Hepatocyte (in vitro differentiated cells): Measurements from ENCODE around the gene OPA3.

Source experiments
- EZH2 ChIP-seq: fragments of 200-600 bp; sonication (generic); IDR thresholded peaks from 2 replicates; pipeline ENCODE4 v1.6.1; 2016; ENCODE audit warnings: antibody characterized with exemption, mild to moderate bottlenecking, borderline replicate concordance
- EZH2phosphoT487 ChIP-seq: fragments of 200-600 bp; sonication (generic); IDR thresholded peaks from one replicate; pipeline ENCODE4 v1.6.1; 2018; ENCODE audit warnings: antibody characterized with exemption, mild to moderate bottlenecking, low read depth, moderate library complexity; ENCODE audit not compliant: unreplicated experiment, severe bottlenecking
- TF ChIP-seq, protein P1 (sequence below): fragments of 200-600 bp; sonication (generic); IDR thresholded peaks from 2 replicates; pipeline ENCODE4 v1.5.1; 2016; ENCODE audit warnings: antibody characterized with exemption, mild to moderate bottlenecking; ENCODE audit not compliant: poor library complexity

DNA sequence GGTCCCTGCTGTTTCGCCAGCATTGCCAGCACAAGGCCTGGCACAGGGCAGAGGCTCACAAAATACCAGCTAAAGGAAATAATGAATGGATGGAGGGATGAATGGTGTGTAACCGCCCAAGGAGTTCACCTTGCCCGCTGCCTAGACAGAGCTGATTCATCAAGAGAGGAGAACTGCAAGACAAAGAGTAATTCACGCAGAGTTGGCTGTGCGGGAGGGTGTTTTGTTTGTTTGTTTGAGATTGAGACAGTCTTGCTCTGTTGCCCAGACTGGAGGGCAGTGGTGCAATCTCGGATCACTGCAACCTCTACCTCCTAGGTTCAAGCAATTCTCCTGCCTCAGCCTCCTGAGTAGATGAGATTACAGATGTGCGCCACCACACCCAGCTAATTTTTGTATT, 3.0 kb downstream of the OPA3 start:
- TF ChIP-seq, protein P1, sequence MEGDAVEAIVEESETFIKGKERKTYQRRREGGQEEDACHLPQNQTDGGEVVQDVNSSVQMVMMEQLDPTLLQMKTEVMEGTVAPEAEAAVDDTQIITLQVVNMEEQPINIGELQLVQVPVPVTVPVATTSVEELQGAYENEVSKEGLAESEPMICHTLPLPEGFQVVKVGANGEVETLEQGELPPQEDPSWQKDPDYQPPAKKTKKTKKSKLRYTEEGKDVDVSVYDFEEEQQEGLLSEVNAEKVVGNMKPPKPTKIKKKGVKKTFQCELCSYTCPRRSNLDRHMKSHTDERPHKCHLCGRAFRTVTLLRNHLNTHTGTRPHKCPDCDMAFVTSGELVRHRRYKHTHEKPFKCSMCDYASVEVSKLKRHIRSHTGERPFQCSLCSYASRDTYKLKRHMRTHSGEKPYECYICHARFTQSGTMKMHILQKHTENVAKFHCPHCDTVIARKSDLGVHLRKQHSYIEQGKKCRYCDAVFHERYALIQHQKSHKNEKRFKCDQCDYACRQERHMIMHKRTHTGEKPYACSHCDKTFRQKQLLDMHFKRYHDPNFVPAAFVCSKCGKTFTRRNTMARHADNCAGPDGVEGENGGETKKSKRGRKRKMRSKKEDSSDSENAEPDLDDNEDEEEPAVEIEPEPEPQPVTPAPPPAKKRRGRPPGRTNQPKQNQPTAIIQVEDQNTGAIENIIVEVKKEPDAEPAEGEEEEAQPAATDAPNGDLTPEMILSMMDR = no peak
- TF ChIP-seq EZH2 = no peak
- TF ChIP-seq EZH2phosphoT487 = no peak
